ENCODE data around the gene OR2AE1. TPM values are rescaled to one million over a fixed set of nuclear protein-coding genes. Genes with fewer than 3 reads are reported as not detected.
A peak's percentile ranks its signal among the peaks of the same experiment; 100 is the strongest.

The OR2AE1 gene, protein sequence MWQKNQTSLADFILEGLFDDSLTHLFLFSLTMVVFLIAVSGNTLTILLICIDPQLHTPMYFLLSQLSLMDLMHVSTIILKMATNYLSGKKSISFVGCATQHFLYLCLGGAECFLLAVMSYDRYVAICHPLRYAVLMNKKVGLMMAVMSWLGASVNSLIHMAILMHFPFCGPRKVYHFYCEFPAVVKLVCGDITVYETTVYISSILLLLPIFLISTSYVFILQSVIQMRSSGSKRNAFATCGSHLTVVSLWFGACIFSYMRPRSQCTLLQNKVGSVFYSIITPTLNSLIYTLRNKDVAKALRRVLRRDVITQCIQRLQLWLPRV
- total RNA-seq (2022), result not detected in 2 replicates
- Bru-seq, nascent RNA, result percentile 35 among the genes with signal in this experiment
- BruChase-seq, experiment 1, labeled RNA remaining after a 6-hour chase, result percentile 67 among the genes with signal in this experiment
- percentile 50 among the genes with signal in this experiment for BruChase-seq, experiment 2, labeled RNA remaining after a 2-hour chase
- long read RNA-seq, result 0 reads

DNA sequence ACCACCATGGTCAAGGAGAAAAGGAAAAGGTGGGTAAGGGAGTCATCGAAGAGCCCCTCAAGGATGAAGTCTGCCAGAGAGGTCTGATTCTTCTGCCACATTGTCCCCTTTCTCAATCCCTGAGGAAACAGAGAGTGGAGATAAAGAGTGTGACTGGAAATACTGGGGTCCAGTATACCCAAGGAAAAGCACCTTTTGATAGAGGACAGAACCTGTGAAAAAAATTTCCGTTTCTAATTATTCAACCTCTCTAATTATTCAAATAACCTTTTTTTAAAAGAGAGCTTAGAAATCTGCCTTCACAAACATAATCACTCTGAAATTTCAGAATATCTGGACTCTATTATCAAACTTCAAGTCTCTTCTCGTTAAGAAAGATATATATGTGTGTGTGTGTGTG is at the start of gene OR2AE1:
Gene OR2AE1, minus strand, starts transcription at position 101 of the 400 bp plus-strand sequence. Its CDS starts 0 bp downstream, at position 101.
- no peaks in the 10 kb centered on the region for H3K9me3 Mint-ChIP-seq (ENCODE audit: unreplicated experiment)
- ChIA-PET POLR2A (interaction anchor here (1.0 kb wide), 1 partner anchor 9 kb away, joined by 3 read pairs; no protein-coding TSS in a partner anchor), CTCF (interaction anchor here (0.5 to 0.6 kb wide), 3 partner anchors 8 to 243 kb away, joined by 3 read pairs; no protein-coding TSS in a partner anchor)
- no peak within 1 kb of the TSS for H3K27ac Mint-ChIP-seq (ENCODE audit: low read depth, unreplicated experiment)
- intact Hi-C loops (cut with micrococcal nuclease), result no loop called here
- DNase-seq (ENCODE audit: unreplicated experiment), result no peak
- H3K4me1 Mint-ChIP-seq (ENCODE audit: insufficient read depth, unreplicated experiment), result no peaks in the 10 kb centered on the region
- H3K36me3 Mint-ChIP-seq (ENCODE audit: insufficient read depth, unreplicated experiment), result no peaks in the 10 kb centered on the region
- no peak within 1 kb of the TSS for H3K4me3 Mint-ChIP-seq (ENCODE audit: unreplicated experiment)
- TF ChIP-seq, protein P1, sequence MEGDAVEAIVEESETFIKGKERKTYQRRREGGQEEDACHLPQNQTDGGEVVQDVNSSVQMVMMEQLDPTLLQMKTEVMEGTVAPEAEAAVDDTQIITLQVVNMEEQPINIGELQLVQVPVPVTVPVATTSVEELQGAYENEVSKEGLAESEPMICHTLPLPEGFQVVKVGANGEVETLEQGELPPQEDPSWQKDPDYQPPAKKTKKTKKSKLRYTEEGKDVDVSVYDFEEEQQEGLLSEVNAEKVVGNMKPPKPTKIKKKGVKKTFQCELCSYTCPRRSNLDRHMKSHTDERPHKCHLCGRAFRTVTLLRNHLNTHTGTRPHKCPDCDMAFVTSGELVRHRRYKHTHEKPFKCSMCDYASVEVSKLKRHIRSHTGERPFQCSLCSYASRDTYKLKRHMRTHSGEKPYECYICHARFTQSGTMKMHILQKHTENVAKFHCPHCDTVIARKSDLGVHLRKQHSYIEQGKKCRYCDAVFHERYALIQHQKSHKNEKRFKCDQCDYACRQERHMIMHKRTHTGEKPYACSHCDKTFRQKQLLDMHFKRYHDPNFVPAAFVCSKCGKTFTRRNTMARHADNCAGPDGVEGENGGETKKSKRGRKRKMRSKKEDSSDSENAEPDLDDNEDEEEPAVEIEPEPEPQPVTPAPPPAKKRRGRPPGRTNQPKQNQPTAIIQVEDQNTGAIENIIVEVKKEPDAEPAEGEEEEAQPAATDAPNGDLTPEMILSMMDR (IDR thresholded peaks at IDR 0.05; ENCODE audit: unreplicated experiment), result no peak
- H3K27me3 Mint-ChIP-seq (ENCODE audit: insufficient read depth, unreplicated experiment), result no peaks in the 10 kb centered on the region
- BruUV-seq (replicated peaks), result no TSS peak

DNA sequence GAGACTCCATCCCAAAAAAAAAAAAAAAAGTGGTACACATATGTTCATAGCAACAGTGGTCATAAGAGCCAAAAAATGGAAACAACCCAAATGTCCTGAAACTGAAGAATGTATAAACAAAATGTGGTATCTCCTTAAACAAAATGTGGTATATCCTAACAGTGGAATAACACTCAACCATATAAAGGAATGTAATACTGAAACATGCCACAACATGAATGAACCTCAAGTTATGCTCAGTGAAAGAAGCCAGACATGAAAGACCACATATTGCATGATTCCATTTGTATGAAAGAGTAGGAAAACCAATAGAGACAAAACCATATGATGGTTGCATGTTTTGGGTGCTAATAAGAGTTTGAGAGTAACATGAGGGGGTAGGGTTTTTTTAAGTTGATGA is 49.5 kb upstream of the OR2AE1 start:
- H3K4me1 Mint-ChIP-seq (ENCODE audit: insufficient read depth, unreplicated experiment), result peaks cover 8% of the 10 kb centered on the region
- H3K36me3 Mint-ChIP-seq (ENCODE audit: insufficient read depth, unreplicated experiment), result peaks cover 7% of the 10 kb centered on the region
- DNase-seq (ENCODE audit: unreplicated experiment), result no peak
- H3K27me3 Mint-ChIP-seq (ENCODE audit: insufficient read depth, unreplicated experiment), result peaks cover 49% of the 10 kb centered on the region
- H3K9me3 Mint-ChIP-seq (ENCODE audit: unreplicated experiment), result no peaks in the 10 kb centered on the region
- intact Hi-C loops (cut with micrococcal nuclease), result no loop called here
- H3K27ac Mint-ChIP-seq (ENCODE audit: low read depth, unreplicated experiment), result no peak overlapping the region
- BruUV-seq (replicated peaks), result no TSS peak
- ChIA-PET CTCF (interaction anchor here (1.2 kb wide), 1 partner anchor 13 kb away, joined by 3 read pairs; no protein-coding TSS in a partner anchor), POLR2A (interaction anchor here (0.6 to 0.7 kb wide), 2 partner anchors 10 to 68 kb away, joined by 3 read pairs; no protein-coding TSS in a partner anchor)
- TF ChIP-seq, protein P1 (IDR thresholded peaks at IDR 0.05; ENCODE audit: unreplicated experiment), result no peak
- H3K4me3 Mint-ChIP-seq (ENCODE audit: unreplicated experiment), result no peak overlapping the region

- Mint-ChIP-seq H3K36me3 (ENCODE audit: insufficient read depth, unreplicated experiment) (peaks cover 14% of the 10 kb centered on the region), H3K4me3 (ENCODE audit: unreplicated experiment) (no peak overlapping the region), H3K27ac (ENCODE audit: low read depth, unreplicated experiment) (no peak overlapping the region), H3K27me3 (ENCODE audit: insufficient read depth, unreplicated experiment) (peaks cover 23% of the 10 kb centered on the region), H3K9me3 (ENCODE audit: unreplicated experiment) (no peaks in the 10 kb centered on the region), H3K4me1 (ENCODE audit: insufficient read depth, unreplicated experiment) (peaks cover 8% of the 10 kb centered on the region)
- CTCF ChIA-PET, result interaction anchor here (0.6 to 1.0 kb wide), 5 partner anchors 31 to 290 kb away, joined by 3 read pairs; no protein-coding TSS in a partner anchor
- TF ChIP-seq, protein P1 (IDR thresholded peaks at IDR 0.05; ENCODE audit: unreplicated experiment), result no peak
- intact Hi-C loops (cut with micrococcal nuclease), result no loop called here
- POLR2A ChIA-PET, result no interaction called here
- no peak for DNase-seq (ENCODE audit: unreplicated experiment)
- BruUV-seq (replicated peaks), result no TSS peak
Measured at GRCh38 chr7:99923200-99923599, 46.4 kb upstream of the OR2AE1 start.

DNA sequence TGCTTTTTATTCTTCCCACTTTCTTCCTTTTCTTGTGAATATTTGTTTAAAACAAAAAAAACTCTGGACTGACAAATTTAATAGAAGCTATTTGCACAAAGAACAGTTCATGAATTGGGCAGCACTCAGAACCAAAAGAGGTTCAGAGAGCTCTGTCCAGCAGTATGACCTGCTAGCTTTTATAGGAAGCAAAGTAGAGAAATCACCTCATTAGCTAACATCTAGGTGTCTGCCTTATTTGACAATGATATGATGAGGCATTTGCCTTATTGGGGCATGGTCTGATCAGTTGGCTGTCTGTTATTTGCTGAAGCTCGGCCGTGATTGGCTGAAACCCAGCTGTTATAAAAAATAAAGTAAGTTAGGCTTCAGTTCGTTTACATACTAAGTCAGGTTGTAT is 43.3 kb upstream of the OR2AE1 start:
- H3K4me1 Mint-ChIP-seq (ENCODE audit: insufficient read depth, unreplicated experiment), result peaks cover 27% of the 10 kb centered on the region
- H3K9me3 Mint-ChIP-seq (ENCODE audit: unreplicated experiment), result no peaks in the 10 kb centered on the region
- H3K4me3 Mint-ChIP-seq (ENCODE audit: unreplicated experiment), result peak overlapping the region; percentile 95
- peak overlapping the region; percentile 96 for H3K27ac Mint-ChIP-seq (ENCODE audit: low read depth, unreplicated experiment)
- DNase-seq (ENCODE audit: unreplicated experiment), result no peak
- peaks cover 35% of the 10 kb centered on the region for H3K36me3 Mint-ChIP-seq (ENCODE audit: insufficient read depth, unreplicated experiment)
- no TSS peak for BruUV-seq (replicated peaks)
- intact Hi-C loops (cut with micrococcal nuclease), result no loop called here
- ChIA-PET CTCF (interaction anchor here (0.6 to 11.4 kb wide), 6 partner anchors 9 to 398 kb away, joined by 3 to 214 read pairs (median 4); partner anchors contain the start of gene GJC3), POLR2A (interaction anchor here (0.5 to 2.8 kb wide), 32 partner anchors 8 to 420 kb away, joined by 3 to 23 read pairs (median 8); partner anchors contain the start of genes FAM200A, GJC3, ZKSCAN1 and ZKSCAN5)
- H3K27me3 Mint-ChIP-seq (ENCODE audit: insufficient read depth, unreplicated experiment), result no peaks in the 10 kb centered on the region
- TF ChIP-seq, protein P1 (IDR thresholded peaks at IDR 0.05; ENCODE audit: unreplicated experiment), result no peak

Measured in MCF 10A (cell line).